Measurements from ENCODE around the gene AFF3.
"Not testable (repeated sequence)": the region's sequence is repeated elsewhere in the genome, so short reads cannot be mapped to it uniquely, and the experiment has no call there.

The AFF3 gene

GRCh38 chr2:100107906-100108647, 34.3 kb downstream of the AFF3 start:
- DNase-seq = no peak

- no peak for DNase-seq
These were observed 35.0 kb downstream of the AFF3 start for GRCh38 chr2:100107440-100107839.

GRCh38 chr2:100106460-100106859, 35.9 kb downstream of the AFF3 start:
- peak in 3 of 56 donors; percentile 1 to 14 (median 11) for DNase-seq

GRCh38 chr2:100105678-100106054, 36.7 kb downstream of the AFF3 start:
- DNase-seq = peak in 7 of 56 donors; percentile 5 to 35 (median 11)

GRCh38 chr2:100104718-100105677, 37.4 kb downstream of the AFF3 start:
- DNase-seq = peak in 9 of 56 donors; percentile 5 to 51 (median 19)

- DNase-seq = not testable (repeated sequence)
These were observed 38.1 kb downstream of the AFF3 start for GRCh38 chr2:100104265-100104664.

- peak in 1 of 56 donors; percentile 4 for DNase-seq
These were observed 38.7 kb downstream of the AFF3 start for GRCh38 chr2:100103527-100104252.

- not testable (repeated sequence) for DNase-seq
These were observed 39.8 kb downstream of the AFF3 start for GRCh38 chr2:100102466-100103180.

- not testable (repeated sequence) for DNase-seq
These were observed 43.5 kb downstream of the AFF3 start for GRCh38 chr2:100098855-100099254.

- not testable (repeated sequence) for DNase-seq
These were observed 44.6 kb downstream of the AFF3 start for GRCh38 chr2:100097611-100098294.

GRCh38 chr2:100095845-100096244, 46.5 kb downstream of the AFF3 start:
- not testable (repeated sequence) for DNase-seq

- not testable (repeated sequence) for DNase-seq
These were observed 50.6 kb downstream of the AFF3 start for GRCh38 chr2:100091807-100092206.

- DNase-seq = not testable (repeated sequence)
These were observed 56.6 kb downstream of the AFF3 start for GRCh38 chr2:100085744-100086143.

- not testable (repeated sequence) for DNase-seq
These were observed 58.8 kb downstream of the AFF3 start for GRCh38 chr2:100083421-100084216.

- not testable (repeated sequence) for DNase-seq
These were observed 60.0 kb downstream of the AFF3 start for GRCh38 chr2:100082302-100082978.

- no peak for DNase-seq
These were observed 64.5 kb downstream of the AFF3 start for GRCh38 chr2:100077935-100078334.

GRCh38 chr2:100077456-100077855, 64.9 kb downstream of the AFF3 start:
- no peak for DNase-seq

- DNase-seq = no peak
These were observed 66.9 kb downstream of the AFF3 start for GRCh38 chr2:100075532-100075931.

- no peak for DNase-seq
These were observed 69.3 kb downstream of the AFF3 start for GRCh38 chr2:100073110-100073509.
